ENCODE data around the gene PFKFB1.

GRCh38 chrX:54980334-54980733, 13.7 kb downstream of the PFKFB1 start:
- TF ChIP-seq EP300 (IDR thresholded peaks at IDR 0.05) (no peak), POLR2A (IDR thresholded peaks at IDR 0.05) (no peak)
- TF ChIP-seq, protein P1, sequence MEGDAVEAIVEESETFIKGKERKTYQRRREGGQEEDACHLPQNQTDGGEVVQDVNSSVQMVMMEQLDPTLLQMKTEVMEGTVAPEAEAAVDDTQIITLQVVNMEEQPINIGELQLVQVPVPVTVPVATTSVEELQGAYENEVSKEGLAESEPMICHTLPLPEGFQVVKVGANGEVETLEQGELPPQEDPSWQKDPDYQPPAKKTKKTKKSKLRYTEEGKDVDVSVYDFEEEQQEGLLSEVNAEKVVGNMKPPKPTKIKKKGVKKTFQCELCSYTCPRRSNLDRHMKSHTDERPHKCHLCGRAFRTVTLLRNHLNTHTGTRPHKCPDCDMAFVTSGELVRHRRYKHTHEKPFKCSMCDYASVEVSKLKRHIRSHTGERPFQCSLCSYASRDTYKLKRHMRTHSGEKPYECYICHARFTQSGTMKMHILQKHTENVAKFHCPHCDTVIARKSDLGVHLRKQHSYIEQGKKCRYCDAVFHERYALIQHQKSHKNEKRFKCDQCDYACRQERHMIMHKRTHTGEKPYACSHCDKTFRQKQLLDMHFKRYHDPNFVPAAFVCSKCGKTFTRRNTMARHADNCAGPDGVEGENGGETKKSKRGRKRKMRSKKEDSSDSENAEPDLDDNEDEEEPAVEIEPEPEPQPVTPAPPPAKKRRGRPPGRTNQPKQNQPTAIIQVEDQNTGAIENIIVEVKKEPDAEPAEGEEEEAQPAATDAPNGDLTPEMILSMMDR (IDR thresholded peaks at IDR 0.05): no peak
